Osteoblast (primary cell): ENCODE data around the gene MRPS18A. TPM values are rescaled to one million over a fixed set of nuclear protein-coding genes. Genes with fewer than 3 reads are reported as not detected.
"Not testable (repeated sequence)": the region's sequence is repeated elsewhere in the genome, so short reads cannot be mapped to it uniquely, and the experiment has no call there.

Source experiments
- DNase-seq: peaks from one replicate; pipeline ENCODE4 v3.0.0; 2011; ENCODE audit warnings: low spot score, mixed read lengths; ENCODE audit not compliant: insufficient read length; ENCODE audit errors: missing footprints
- H2AFZ ChIP-seq: 2 replicates; pipeline ENCODE4 v1.6.0; 2011; ENCODE audit warnings: mild to moderate bottlenecking, low read length
- H3K27ac ChIP-seq: 2 replicates; pipeline ENCODE4 v1.5.1; 2011; ENCODE audit warnings: mild to moderate bottlenecking, low read depth, low read length, moderate library complexity
- H3K27me3 ChIP-seq: 2 replicates; pipeline ENCODE4 v1.6.0; 2012; ENCODE audit warnings: mild to moderate bottlenecking, control low read depth, inconsistent platforms, low read length, moderate library complexity; ENCODE audit not compliant: insufficient read depth
- H3K36me3 ChIP-seq: 2 replicates; pipeline ENCODE4 v1.5.1; 2011; ENCODE audit warnings: mild to moderate bottlenecking, low read length, control low read depth, moderate library complexity; ENCODE audit not compliant: insufficient read depth
- H3K4me1 ChIP-seq: 2 replicates; pipeline ENCODE4 v1.5.1; 2011; ENCODE audit warnings: mild to moderate bottlenecking, low read length, control low read depth, moderate library complexity; ENCODE audit not compliant: insufficient read depth
- H3K4me2 ChIP-seq: 2 replicates; pipeline ENCODE4 v1.6.0; 2011; ENCODE audit warnings: mild to moderate bottlenecking, low read length; ENCODE audit not compliant: insufficient read depth
- H3K4me3 ChIP-seq: fragments of 200-600 bp; sonication (generic); 3 replicates; pipeline ENCODE4 v1.5.1; 2012; ENCODE audit warnings: mild to moderate bottlenecking, low read length, inconsistent platforms; ENCODE audit not compliant: insufficient read depth
- H3K79me2 ChIP-seq: 2 replicates; pipeline ENCODE4 v1.6.0; 2012; ENCODE audit warnings: mild to moderate bottlenecking, low read length, control low read depth, inconsistent platforms; ENCODE audit not compliant: insufficient read depth
- H3K9me3 ChIP-seq: 2 replicates; pipeline ENCODE4 v1.5.1; 2011; ENCODE audit warnings: low read depth, low read length, control low read depth
- H4K20me1 ChIP-seq: 2 replicates; pipeline ENCODE4 v1.6.0; 2012; ENCODE audit warnings: mild to moderate bottlenecking, low read length, control low read depth; ENCODE audit not compliant: insufficient read depth
- CTCF ChIP-seq: IDR thresholded peaks from 2 replicates; pipeline ENCODE4 v1.5.1; 2011; ENCODE audit warnings: mild to moderate bottlenecking, low read depth, low read length, moderate library complexity; ENCODE audit errors: extremely low read depth
- total RNA-seq: library from RNA; depleted of rRNA; stranded (reverse); fragments of >200 nt; gene quantifications from 2 replicates; pipeline ENCODE4 v1.2.3, GENCODE V29; 2012

MRPS18A gene
- total RNA-seq, 1 donor: 27.5 TPM

- no peak for DNase-seq
- TF ChIP-seq CTCF: no peak
- Histone ChIP-seq H3K4me3 (no peak overlapping the region), H3K27me3 (no peaks in the 10 kb centered on the region), H3K4me2 (no peak overlapping the region), H3K79me2 (no peaks in the 10 kb centered on the region), H3K27ac (no peak overlapping the region), H3K36me3 (no peaks in the 10 kb centered on the region), H3K9me3 (no peaks in the 10 kb centered on the region), H3K4me1 (peaks cover 29% of the 10 kb centered on the region), H4K20me1 (no peaks in the 10 kb centered on the region), H2AFZ (no peak overlapping the region)
Measured at GRCh38 chr6:43703512-43704429, 16.2 kb upstream of the MRPS18A start.

DNA sequence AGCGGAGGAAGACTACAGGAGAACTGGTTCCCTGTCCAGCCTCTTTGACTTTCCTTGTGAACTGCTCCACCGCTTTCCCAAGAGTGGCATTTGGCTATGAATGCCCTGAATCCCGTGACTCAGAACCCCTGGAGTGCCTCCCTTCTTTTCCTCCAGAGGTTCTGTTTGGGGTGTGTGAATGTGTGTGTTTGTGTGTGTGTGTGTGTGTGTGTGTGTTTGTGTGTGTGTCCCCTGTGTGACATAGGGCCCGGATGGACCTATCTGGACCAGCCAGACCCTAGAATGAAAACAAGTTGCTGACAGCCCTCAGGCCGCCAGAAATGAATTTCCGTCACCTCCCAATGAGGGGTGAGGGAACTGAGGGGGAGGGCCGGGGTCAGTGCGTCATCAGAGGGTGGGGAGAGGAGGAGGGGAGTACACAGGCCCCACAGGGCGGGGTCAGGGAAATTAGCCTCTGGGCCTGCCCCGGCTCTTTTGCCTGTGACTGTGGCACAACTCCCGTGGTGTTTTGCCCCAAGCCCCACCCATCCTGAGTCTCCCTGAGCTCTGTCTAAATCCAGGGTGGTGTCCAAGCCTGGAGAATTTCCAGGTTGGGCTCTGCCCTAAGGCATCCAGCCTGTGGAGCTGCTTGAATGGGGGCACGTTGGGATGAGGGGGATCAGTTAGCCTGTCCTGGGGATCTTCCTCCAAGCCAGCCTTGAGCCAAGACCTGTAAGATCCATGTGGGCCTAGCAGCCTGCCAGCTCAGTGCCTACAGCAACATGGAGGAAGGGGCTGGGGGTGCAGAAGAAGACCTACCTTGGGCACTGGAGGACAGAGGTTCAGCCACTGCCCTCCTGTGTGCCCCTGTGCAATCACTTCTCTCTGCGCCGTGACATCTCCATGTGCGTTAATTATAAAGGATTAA, 15.2 kb upstream of the MRPS18A start:
- H3K36me3 ChIP-seq: no peaks in the 10 kb centered on the region
- H3K4me1 ChIP-seq: peaks cover 30% of the 10 kb centered on the region
- no peak for TF ChIP-seq CTCF
- H3K9me3 ChIP-seq: no peaks in the 10 kb centered on the region
- no peaks in the 10 kb centered on the region for H4K20me1 ChIP-seq
- H2AFZ ChIP-seq: peak overlapping the region; percentile 89
- no peaks in the 10 kb centered on the region for H3K79me2 ChIP-seq
- H3K4me3 ChIP-seq: peak overlapping the region; percentile 43
- no peaks in the 10 kb centered on the region for H3K27me3 ChIP-seq
- peak overlapping the region; percentile 59 for H3K4me2 ChIP-seq
- peak; percentile 90 for DNase-seq
- peak overlapping the region; percentile 80 for H3K27ac ChIP-seq

GRCh38 chr6:43702171-43702533, 14.6 kb upstream of the MRPS18A start:
- Histone ChIP-seq H3K79me2 (no peaks in the 10 kb centered on the region), H4K20me1 (no peaks in the 10 kb centered on the region), H3K4me2 (peak overlapping the region; percentile 59), H3K4me3 (peak overlapping the region; percentile 43), H3K36me3 (no peaks in the 10 kb centered on the region), H3K27ac (peak overlapping the region; percentile 80), H3K9me3 (no peaks in the 10 kb centered on the region), H2AFZ (peak overlapping the region; percentile 89), H3K27me3 (no peaks in the 10 kb centered on the region), H3K4me1 (peaks cover 30% of the 10 kb centered on the region)
- no peak for DNase-seq
- TF ChIP-seq CTCF: no peak

DNA sequence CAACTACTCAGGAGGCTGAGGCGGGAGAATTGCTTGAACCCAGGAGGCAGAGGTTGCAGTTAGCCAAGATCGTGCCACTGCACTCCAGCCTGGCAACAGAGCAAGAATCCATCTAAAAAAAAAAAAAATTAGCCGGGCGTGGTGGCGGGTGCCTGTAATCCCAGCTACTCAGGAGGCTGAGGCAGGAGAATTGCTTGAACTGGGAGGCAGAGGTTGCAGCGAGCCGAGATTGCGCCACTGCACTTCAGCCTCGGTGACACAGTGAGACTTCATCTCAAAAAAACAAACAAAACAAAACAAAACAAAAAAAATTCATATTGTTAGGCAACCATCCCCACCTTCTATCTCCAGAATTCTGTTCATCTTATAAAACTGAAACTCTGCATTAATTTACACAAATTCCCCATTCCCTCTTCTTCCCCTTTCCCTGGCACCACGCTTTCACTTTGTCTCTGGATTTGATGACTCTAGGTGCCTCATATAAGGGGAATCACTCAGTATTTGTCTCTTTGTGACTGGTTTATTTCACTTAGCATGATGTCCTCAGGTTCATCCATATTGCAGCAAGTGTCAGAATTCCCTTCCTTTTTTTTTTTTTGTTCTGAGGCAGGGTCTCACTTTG, 13.5 kb upstream of the MRPS18A start:
- not testable (repeated sequence) for H3K4me3 ChIP-seq, H3K27ac ChIP-seq, H3K27me3 ChIP-seq, H3K36me3 ChIP-seq, H2AFZ ChIP-seq, H3K4me2 ChIP-seq, H4K20me1 ChIP-seq, DNase-seq, H3K79me2 ChIP-seq, H3K9me3 ChIP-seq
- H3K4me1 ChIP-seq: peaks cover 30% of the 10 kb centered on the region
